Measurements from ENCODE around the gene CDHR1.

Gene CDHR1

DNA sequence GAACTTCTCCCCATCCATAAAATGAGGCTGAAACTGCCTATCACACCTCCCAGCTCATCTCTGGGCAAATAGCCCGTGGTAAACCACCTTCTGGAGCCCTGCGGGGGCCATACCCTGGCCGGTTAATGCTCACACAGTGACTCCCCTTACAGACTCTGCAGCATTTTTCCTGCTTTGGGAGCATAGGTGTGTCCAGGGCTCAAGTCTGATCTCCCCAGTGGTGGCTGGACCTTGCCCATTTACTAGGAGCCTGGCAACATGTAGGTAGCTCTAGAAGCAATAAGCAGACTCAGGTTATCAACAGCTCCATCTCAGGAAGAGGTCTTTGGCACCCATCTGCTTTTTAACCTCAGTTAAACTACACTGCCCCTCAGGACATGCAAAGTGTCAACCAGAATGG, 5.5 kb upstream of the CDHR1 start:
- Histone ChIP-seq H3K79me2 (ENCODE audit: insufficient read depth, low read length) (no peaks in the 10 kb centered on the region), H3K9me3 (ENCODE audit: insufficient read depth, low read length) (no peaks in the 10 kb centered on the region), H3K9ac (ENCODE audit: low read length) (no peak overlapping the region), H4K20me1 (ENCODE audit: low read depth, low read length) (no peaks in the 10 kb centered on the region), H3K4me2 (ENCODE audit: low read depth, low read length, poor library complexity, severe bottlenecking) (no peak overlapping the region), H3K27me3 (ENCODE audit: low read length) (no peaks in the 10 kb centered on the region), H3K9me2 (replicated peaks; ENCODE audit: insufficient read depth, low read length) (no peaks in the 10 kb centered on the region), H2AFZ (ENCODE audit: low read depth, low read length, severe bottlenecking) (no peak overlapping the region), H3F3A (ENCODE audit: insufficient read depth) (no peaks in the 10 kb centered on the region), H3K36me3 (ENCODE audit: low read length) (no peaks in the 10 kb centered on the region), H3K4me3 (ENCODE audit: insufficient read depth, low read length, poor library complexity, severe bottlenecking) (no peak overlapping the region), H3K27ac (ENCODE audit: low read depth, low read length) (no peak overlapping the region)
- no peak for TF ChIP-seq CTCF (IDR thresholded peaks at IDR 0.05; ENCODE audit: insufficient read depth, low read length, poor library complexity, severe bottlenecking)
- TF ChIP-seq EZH2phosphoT487 (conservative IDR thresholded peaks at IDR 0.05; ENCODE audit: low read length): no peak

DNA sequence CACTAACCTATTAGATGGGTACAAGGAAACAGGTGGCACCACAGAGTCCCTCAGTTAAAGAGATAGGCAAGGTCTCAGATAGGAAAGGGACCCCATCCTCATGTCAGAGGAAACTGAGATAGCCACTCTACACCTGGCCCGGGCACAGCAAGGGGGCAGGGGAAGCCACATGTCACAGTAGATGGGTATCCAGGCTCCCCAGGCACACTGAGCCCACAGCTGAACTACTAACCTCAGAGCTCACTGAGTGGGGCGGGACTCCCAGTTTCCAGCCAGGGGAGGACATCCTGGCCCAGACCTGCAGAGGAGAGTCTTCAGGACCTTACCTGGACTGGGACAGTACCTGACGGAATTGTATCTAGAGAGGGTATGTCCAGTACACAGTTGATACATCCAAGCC, 3.7 kb upstream of the CDHR1 start:
- Histone ChIP-seq H3K27ac (ENCODE audit: low read depth, low read length) (no peak overlapping the region), H3K4me2 (ENCODE audit: low read depth, low read length, poor library complexity, severe bottlenecking) (no peak overlapping the region), H3K9me2 (replicated peaks; ENCODE audit: insufficient read depth, low read length) (no peaks in the 10 kb centered on the region)

GRCh38 chr10:84191106-84191505, 3.2 kb upstream of the CDHR1 start:
- Histone ChIP-seq H3K9me3 (ENCODE audit: insufficient read depth, low read length) (no peaks in the 10 kb centered on the region), H2AFZ (ENCODE audit: low read depth, low read length, severe bottlenecking) (no peak overlapping the region), H3K27me3 (ENCODE audit: low read length) (no peaks in the 10 kb centered on the region), H4K20me1 (ENCODE audit: low read depth, low read length) (no peaks in the 10 kb centered on the region), H3K9me2 (replicated peaks; ENCODE audit: insufficient read depth, low read length) (no peaks in the 10 kb centered on the region), H3F3A (ENCODE audit: insufficient read depth) (no peaks in the 10 kb centered on the region), H3K79me2 (ENCODE audit: insufficient read depth, low read length) (no peaks in the 10 kb centered on the region), H3K4me3 (ENCODE audit: insufficient read depth, low read length, poor library complexity, severe bottlenecking) (no peak overlapping the region), H3K9ac (ENCODE audit: low read length) (no peak overlapping the region), H3K27ac (ENCODE audit: low read depth, low read length) (no peak overlapping the region), H3K36me3 (ENCODE audit: low read length) (no peaks in the 10 kb centered on the region), H3K4me2 (ENCODE audit: low read depth, low read length, poor library complexity, severe bottlenecking) (no peak overlapping the region)
- TF ChIP-seq CTCF (IDR thresholded peaks at IDR 0.05; ENCODE audit: insufficient read depth, low read length, poor library complexity, severe bottlenecking): no peak
- TF ChIP-seq EZH2phosphoT487 (conservative IDR thresholded peaks at IDR 0.05; ENCODE audit: low read length): no peak

More for the DNA sequence above, 3.7 kb upstream of the CDHR1 start:
- no peak overlapping the region for H3K4me3 ChIP-seq (ENCODE audit: insufficient read depth, low read length, poor library complexity, severe bottlenecking)
- TF ChIP-seq EZH2phosphoT487 (conservative IDR thresholded peaks at IDR 0.05; ENCODE audit: low read length): no peak
- TF ChIP-seq CTCF (IDR thresholded peaks at IDR 0.05; ENCODE audit: insufficient read depth, low read length, poor library complexity, severe bottlenecking): no peak
- H2AFZ ChIP-seq (ENCODE audit: low read depth, low read length, severe bottlenecking): no peak overlapping the region
- H3K36me3 ChIP-seq (ENCODE audit: low read length): no peaks in the 10 kb centered on the region
- H3K79me2 ChIP-seq (ENCODE audit: insufficient read depth, low read length): no peaks in the 10 kb centered on the region
- H3K27me3 ChIP-seq (ENCODE audit: low read length): no peaks in the 10 kb centered on the region
- H3K9ac ChIP-seq (ENCODE audit: low read length): no peak overlapping the region
- H3K9me3 ChIP-seq (ENCODE audit: insufficient read depth, low read length): no peaks in the 10 kb centered on the region
- no peaks in the 10 kb centered on the region for H4K20me1 ChIP-seq (ENCODE audit: low read depth, low read length)
- no peaks in the 10 kb centered on the region for H3F3A ChIP-seq (ENCODE audit: insufficient read depth)

All from SU-DHL-6 (cell line).